ENCODE measurements around the gene CALCOCO1.
"Not testable (repeated sequence)": the region's sequence is repeated elsewhere in the genome, so short reads cannot be mapped to it uniquely, and the experiment has no call there.

Gene CALCOCO1

GRCh38 chr12:53726946-53727309 is 324 bp downstream of the CALCOCO1 start:
- Mint-ChIP-seq H3K4me3 (peak overlapping the region; percentile 96), H3K36me3 (ENCODE audit: low read depth) (peaks cover 21% of the 10 kb centered on the region), H3K27me3 (ENCODE audit: low read depth, poor library complexity) (peaks cover 24% of the 10 kb centered on the region), H3K9me3 (no peaks in the 10 kb centered on the region), H3K27ac (no peak overlapping the region), H3K4me1 (peaks cover 46% of the 10 kb centered on the region)
- TF ChIP-seq CTCF (IDR thresholded peaks at IDR 0.05), result no peak
- peak; percentile 45 for DNase-seq

- Mint-ChIP-seq H3K27me3 (ENCODE audit: low read depth, poor library complexity) (peaks cover 24% of the 10 kb centered on the region), H3K4me3 (peak overlapping the region; percentile 96), H3K36me3 (ENCODE audit: low read depth) (peaks cover 27% of the 10 kb centered on the region), H3K9me3 (no peaks in the 10 kb centered on the region), H3K4me1 (peaks cover 46% of the 10 kb centered on the region), H3K27ac (no peak overlapping the region)
- TF ChIP-seq CTCF (IDR thresholded peaks at IDR 0.05), result no peak
- no peak for DNase-seq
Measured at GRCh38 chr12:53726341-53726740, 911 bp downstream of the CALCOCO1 start.

- no peak for TF ChIP-seq CTCF (IDR thresholded peaks at IDR 0.05)
- Mint-ChIP-seq H3K36me3 (ENCODE audit: low read depth) (peaks cover 32% of the 10 kb centered on the region), H3K4me3 (peak overlapping the region; percentile 96), H3K9me3 (no peaks in the 10 kb centered on the region), H3K27me3 (ENCODE audit: low read depth, poor library complexity) (peaks cover 24% of the 10 kb centered on the region), H3K27ac (no peak overlapping the region), H3K4me1 (peaks cover 46% of the 10 kb centered on the region)
- no peak for DNase-seq
Measured at GRCh38 chr12:53725824-53726223, 1.4 kb downstream of the CALCOCO1 start.

- no peak for TF ChIP-seq CTCF (IDR thresholded peaks at IDR 0.05)
- Mint-ChIP-seq H3K4me1 (peaks cover 37% of the 10 kb centered on the region), H3K36me3 (ENCODE audit: low read depth) (peaks cover 53% of the 10 kb centered on the region), H3K27ac (no peak overlapping the region), H3K9me3 (no peaks in the 10 kb centered on the region), H3K4me3 (no peak overlapping the region), H3K27me3 (ENCODE audit: low read depth, poor library complexity) (peaks cover 13% of the 10 kb centered on the region)
- no peak for DNase-seq
Measured at GRCh38 chr12:53722450-53723041, 4.7 kb downstream of the CALCOCO1 start.

- Mint-ChIP-seq H3K27me3 (ENCODE audit: low read depth, poor library complexity) (peaks cover 14% of the 10 kb centered on the region), H3K4me3 (no peak overlapping the region), H3K36me3 (ENCODE audit: low read depth) (peaks cover 68% of the 10 kb centered on the region), H3K9me3 (no peaks in the 10 kb centered on the region), H3K4me1 (peaks cover 22% of the 10 kb centered on the region), H3K27ac (no peak overlapping the region)
- no peak for DNase-seq
- no peak for TF ChIP-seq CTCF (IDR thresholded peaks at IDR 0.05)
Measured at GRCh38 chr12:53720946-53721345, 6.3 kb downstream of the CALCOCO1 start.

- DNase-seq, result no peak
- H3K27ac Mint-ChIP-seq, result no peak overlapping the region
- TF ChIP-seq CTCF (IDR thresholded peaks at IDR 0.05), result no peak
- H3K9me3 Mint-ChIP-seq, result no peaks in the 10 kb centered on the region
- peaks cover 74% of the 10 kb centered on the region for H3K36me3 Mint-ChIP-seq (ENCODE audit: low read depth)
- peaks cover 18% of the 10 kb centered on the region for H3K4me1 Mint-ChIP-seq
- H3K4me3 Mint-ChIP-seq, result no peak overlapping the region
- peaks cover 17% of the 10 kb centered on the region for H3K27me3 Mint-ChIP-seq (ENCODE audit: low read depth, poor library complexity)
Measured at GRCh38 chr12:53719649-53720048, 7.6 kb downstream of the CALCOCO1 start.

- not testable (repeated sequence) for DNase-seq, H3K27ac Mint-ChIP-seq, H3K4me3 Mint-ChIP-seq, H3K9me3 Mint-ChIP-seq
- Mint-ChIP-seq H3K27me3 (ENCODE audit: low read depth, poor library complexity) (peaks cover 23% of the 10 kb centered on the region), H3K4me1 (peaks cover 16% of the 10 kb centered on the region), H3K36me3 (ENCODE audit: low read depth) (peaks cover 71% of the 10 kb centered on the region)
Measured at GRCh38 chr12:53718567-53718966, 8.7 kb downstream of the CALCOCO1 start.

Data from nephron progenitor cell (in vitro differentiated cells).